HG02759 (cell line): ENCODE measurements around the gene HECTD3.

ENCODE experiments used
- ATAC-seq: cut with Tn5 transposase; IDR thresholded peaks from one replicate; pipeline ENCODE4 v1.9.1; 2021; ENCODE audit warnings: mild to moderate bottlenecking, moderate library complexity; ENCODE audit not compliant: unreplicated experiment

HECTD3 gene

DNA sequence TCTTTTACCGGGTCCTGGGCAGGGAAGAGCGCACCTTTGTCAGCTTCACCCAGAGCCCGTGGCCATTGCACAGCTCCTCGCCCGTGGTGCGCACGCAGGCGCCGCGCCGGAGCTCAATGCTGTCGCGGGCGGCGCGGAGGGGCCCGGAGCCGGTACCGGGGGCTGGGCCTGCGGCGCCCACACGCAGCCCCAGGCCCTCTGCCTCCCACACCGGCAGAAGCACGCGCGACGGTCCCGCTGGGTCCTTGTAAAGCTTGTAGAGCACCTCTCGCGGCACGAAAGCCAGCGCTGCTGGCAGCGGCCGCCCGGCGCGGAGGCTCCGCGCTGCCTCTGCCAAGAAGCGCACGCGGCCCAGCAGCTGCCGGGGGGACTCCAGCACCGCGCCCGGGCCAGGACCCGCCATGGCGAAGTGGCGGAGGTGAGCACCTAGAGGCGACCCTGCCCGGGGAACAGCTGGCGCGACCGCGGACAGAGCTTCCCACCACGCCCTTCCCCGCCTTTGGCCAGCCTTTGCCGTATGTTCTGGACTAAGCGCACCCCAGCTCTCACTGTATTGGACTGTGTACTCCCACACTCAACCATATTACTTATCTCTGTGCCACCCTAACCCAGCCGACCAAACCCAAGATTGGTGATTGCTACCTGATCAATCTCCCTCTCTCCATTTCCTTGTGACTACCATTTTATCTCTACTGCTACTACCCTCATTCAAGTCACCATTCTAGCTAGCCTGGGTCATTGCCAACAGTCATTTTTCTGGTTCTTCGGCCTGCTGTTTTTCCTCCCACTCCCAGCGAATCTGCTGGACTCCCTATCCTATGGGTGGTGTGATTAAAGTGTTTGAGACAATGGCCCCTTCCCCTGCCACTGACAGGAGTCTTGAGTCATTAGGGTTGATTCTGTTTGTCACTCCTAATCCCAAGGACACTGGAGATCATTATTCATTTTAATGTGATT lies at the start of gene HECTD3:
Gene HECTD3 (minus strand): TSS at position 470 of the 957 bp plus-strand sequence. CDS start 67 bp downstream, at position 403.
- ATAC-seq = peak; percentile 78

- no peak for ATAC-seq
Observed at GRCh38 chr1:45059829-45060228, 48.7 kb upstream of the HECTD3 start.

GRCh38 chr1:45057542-45057941 lies 46.4 kb upstream of the HECTD3 start:
- ATAC-seq = no peak

DNA sequence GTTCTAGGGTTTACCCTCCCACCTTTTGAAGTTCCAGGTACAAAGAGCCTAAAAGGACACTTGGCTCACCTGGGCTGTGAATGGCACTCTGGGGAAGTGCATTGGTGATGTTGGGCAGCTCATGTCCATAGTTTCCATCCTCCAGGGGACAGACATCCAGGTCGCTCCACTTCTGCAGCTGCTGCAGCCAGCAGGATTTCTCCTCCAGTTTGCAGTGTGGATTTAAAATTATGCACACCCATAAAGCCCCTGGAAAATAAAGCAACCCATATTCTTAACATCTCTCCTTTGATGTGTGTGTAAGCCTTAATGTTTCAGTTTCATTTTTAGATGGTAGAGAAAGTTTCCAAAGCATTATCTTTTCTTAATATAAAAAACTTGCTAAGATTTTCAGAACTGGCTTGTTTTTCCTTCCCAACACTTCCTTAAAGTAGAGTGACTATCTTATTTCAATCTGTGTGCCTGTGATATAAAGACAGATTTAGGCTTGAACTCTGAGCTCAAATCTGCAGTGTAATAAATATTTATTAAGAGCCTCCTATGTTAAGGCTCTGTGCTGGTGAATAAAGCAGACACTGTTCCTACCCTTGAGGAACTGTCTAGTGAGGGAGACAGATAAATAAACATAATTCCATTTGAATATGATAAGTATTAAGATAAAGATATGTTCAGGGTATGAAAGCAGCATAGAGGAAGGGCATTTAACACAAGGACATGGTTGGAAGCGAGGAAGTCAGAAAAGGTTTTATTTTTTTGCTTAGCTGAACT lies 40.1 kb upstream of the HECTD3 start:
- ATAC-seq = no peak

- ATAC-seq = no peak
Observed at GRCh38 chr1:45047032-45047431, 35.9 kb upstream of the HECTD3 start.

- ATAC-seq = no peak
Observed at GRCh38 chr1:45044916-45045315, 33.8 kb upstream of the HECTD3 start.

DNA sequence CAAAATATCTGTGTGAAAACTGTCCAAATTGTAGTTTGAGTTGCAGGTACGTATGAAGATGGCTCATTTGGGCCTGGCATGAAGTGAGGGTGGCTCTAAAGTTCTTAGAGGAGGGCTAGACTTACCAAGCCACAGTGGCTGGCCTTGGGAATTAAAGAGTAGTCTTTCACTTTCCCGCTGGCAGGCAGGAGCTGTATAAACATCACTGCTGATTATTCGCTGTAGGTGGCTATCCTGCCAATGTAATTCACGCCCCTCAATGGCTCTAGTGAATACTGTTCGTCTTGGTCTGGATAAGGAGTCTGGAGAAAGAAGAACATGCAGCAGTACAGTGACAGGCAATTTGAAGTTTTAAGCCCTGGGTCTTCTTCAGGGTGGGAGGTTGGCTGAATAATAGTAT lies 32.0 kb upstream of the HECTD3 start:
- no peak for ATAC-seq

DNA sequence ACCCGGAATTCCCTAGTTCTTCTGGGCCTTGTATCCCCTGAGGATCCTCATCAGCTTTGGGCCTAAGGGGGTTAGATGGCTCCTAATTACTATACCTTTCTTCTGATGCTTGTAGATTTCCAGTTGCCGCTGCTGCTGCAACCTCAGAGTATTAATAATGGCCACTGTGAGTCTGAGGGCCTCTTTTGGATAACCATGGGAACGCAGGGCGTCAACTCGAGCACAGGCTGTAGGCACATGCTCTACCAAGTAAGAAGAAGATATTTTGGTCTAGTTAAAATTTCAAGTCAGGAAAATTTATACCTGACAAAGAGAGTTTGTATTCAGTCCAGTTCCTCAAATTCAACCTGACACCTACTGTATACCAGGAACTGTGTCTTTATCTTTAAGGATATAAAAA lies 29.2 kb upstream of the HECTD3 start:
- ATAC-seq = no peak

DNA sequence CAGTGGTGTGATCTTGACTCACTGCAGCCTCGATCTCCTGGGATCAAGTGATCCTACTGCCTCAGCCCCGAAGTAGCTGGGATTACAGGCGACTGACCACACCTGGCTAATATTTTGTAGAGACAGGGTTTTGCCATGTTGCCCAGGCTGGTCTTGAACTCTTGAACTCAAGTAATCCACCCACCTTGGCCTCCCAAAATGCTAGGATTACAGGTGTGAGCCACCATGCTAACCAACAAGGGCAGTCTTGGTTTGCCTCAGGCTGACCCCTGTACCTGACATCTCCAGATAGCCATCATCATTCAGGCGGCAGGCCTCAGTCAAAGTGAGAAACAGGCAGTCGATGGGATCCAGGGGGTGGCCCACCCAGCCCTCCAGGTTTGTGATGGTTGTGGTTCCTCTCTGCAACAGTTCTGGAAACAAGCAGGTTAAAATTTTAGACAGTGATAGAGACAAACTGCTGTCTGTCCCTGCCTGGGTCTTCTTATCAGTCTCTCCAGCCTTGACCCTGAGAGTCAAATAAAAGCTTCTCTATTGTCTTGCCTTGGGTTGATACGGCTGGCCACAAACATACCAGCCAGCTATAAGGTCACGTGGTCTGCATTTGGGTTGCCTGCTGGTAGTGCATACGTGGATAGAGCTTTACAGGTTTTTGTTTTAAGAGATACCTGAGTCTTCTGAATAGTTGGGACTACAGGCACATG lies 27.7 kb upstream of the HECTD3 start:
- ATAC-seq = no peak

GRCh38 chr1:45038240-45038639 lies 27.1 kb upstream of the HECTD3 start:
- ATAC-seq = no peak

DNA sequence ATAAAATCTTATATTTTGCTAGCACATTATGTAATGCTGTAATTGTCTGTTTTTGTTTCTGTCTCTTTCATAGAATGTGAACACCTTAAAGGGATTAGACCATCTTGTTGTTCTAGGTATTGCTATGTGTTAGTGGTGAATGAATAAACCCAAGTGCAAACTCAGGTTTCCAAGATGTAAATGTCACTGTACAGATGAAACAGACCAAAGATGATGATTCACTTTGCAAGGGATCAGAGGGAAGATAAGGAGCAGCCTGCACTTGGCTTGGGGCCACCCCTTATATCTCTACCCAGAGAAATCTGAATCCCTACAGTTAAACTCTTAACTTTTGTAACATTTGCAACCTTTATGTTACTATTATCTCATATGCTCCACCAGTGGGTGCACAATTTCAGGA lies 26.3 kb upstream of the HECTD3 start:
- ATAC-seq = no peak

GRCh38 chr1:45035631-45036301 lies 24.6 kb upstream of the HECTD3 start:
- no peak for ATAC-seq

DNA sequence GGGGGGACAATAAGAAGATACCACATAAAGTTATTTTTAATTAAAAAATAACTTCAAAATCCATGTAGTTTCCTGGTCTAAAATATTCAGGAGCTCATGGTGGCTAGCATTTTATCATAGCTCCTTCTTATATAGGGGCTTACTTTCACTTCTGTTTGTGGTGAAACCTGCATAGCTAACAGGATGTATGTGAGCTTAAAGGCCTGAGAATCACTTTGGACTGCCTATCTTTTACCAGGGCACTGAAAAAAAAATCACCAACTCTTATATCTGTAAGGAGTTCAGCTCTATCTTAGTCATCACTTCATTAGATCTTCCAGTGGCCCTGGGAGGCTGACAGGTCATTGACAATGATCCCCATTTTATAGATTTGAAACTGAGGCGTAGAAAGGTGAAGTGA lies 22.2 kb upstream of the HECTD3 start:
- ATAC-seq = no peak

DNA sequence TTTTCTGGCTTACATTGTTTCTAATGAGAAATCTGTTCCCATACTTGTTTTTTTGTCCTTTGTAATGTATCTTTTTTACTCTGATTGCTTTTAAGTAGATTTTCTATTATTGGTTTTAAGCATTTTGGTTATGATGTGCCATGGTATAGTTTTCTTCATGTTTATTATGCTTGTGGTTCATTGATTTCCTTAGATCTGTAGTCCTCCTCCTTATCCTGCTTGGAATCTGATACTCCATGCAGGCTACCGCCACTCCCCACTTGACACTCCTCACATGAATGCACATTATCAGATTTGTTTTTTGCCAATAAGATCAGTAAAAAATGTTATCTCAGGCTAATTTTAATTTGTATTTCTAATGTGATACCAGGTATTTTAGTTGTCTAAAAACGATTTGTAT lies 21.7 kb upstream of the HECTD3 start:
- ATAC-seq = no peak

DNA sequence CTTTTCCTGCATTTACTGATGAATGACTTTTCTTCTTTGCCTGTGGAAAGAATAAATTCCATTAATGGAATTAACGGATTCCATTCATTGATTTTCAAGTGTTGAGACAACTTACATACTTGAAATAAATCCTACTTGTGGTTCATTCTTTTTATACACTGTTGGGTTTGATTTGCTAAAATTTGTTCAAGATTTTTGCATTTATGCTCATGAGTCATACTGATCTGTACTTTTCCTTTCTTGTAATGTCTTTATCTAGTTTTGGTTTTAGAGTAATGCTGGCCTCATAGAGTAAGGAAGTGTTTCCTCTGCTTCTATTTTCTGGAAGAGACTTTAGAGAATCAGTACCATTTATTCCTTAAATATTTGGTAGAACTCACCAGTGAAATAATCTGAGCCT lies 15.3 kb upstream of the HECTD3 start:
- no peak for ATAC-seq

DNA sequence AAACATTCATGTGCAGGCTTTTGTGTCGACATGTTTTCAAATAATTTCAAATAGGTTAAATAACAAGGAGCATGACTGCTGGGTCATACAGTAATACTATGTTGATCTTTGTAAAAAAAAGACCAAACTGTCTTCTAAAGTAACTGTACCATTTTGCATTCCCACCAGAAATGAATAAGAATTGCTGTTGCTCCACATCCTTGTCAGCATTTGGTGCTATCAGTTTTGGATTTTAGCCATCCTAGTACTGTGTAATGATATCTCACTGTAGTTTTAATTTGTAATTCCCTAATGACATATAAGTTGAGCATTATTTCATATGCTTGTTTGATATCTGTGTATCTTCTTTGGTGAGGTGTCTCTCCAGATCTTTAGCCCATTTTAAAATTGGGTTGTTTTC lies 12.5 kb upstream of the HECTD3 start:
- no peak for ATAC-seq

- ATAC-seq = peak; percentile 63
Observed at GRCh38 chr1:45018599-45019230, 7.6 kb upstream of the HECTD3 start.

GRCh38 chr1:45016767-45017166 lies 5.6 kb upstream of the HECTD3 start:
- ATAC-seq = no peak

- no peak for ATAC-seq
Observed at GRCh38 chr1:45016090-45016697, 5.1 kb upstream of the HECTD3 start.

GRCh38 chr1:45015683-45016082 lies 4.6 kb upstream of the HECTD3 start:
- ATAC-seq = no peak
